ENCODE measurements around the gene ZNF830. TPM values are rescaled to one million over a fixed set of nuclear protein-coding genes. Genes with fewer than 3 reads are reported as not detected.

The ZNF830 gene, protein sequence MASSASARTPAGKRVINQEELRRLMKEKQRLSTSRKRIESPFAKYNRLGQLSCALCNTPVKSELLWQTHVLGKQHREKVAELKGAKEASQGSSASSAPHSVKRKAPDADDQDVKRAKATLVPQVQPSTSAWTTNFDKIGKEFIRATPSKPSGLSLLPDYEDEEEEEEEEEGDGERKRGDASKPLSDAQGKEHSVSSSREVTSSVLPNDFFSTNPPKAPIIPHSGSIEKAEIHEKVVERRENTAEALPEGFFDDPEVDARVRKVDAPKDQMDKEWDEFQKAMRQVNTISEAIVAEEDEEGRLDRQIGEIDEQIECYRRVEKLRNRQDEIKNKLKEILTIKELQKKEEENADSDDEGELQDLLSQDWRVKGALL
- total RNA-seq: 12.6 and 13.1 TPM in 2 replicates

DNA sequence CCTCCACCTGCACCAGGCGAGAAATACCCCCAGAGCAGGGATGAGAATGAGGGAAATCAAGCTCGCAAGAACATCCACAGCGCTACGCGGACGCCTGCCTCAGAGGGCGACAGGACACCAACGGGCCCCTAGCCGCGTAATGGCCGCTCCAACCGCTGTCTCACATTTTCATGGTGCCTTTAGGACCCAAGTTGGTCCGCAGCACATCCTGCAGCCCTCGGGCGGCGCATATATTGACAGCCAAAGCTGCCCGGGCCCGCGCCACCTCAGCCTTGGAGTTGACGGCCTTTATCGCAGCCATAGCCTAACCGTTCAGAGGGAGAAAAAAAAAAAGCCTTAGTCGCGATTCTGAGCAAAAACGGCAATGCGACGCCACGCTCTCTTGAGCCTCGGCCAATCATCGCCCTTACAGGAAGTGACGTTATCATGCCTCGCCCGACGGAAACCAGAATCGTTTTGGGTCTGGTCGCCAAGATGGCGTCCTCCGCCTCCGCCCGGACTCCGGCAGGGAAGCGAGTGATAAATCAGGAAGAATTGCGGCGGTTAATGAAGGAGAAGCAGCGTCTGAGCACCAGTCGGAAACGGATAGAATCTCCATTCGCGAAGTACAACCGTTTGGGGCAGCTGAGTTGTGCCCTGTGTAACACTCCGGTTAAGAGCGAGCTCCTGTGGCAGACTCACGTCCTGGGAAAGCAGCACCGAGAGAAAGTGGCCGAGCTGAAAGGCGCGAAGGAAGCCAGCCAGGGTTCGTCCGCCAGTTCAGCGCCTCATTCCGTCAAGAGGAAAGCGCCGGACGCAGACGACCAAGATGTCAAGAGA lies at the start of gene ZNF830, which contains the start of gene CCT6B:
TSS of gene ZNF830 (plus strand) at position 448 of the 819 bp plus-strand sequence. CDS start at position 475, 27 bp downstream.
TSS of gene CCT6B (minus strand) at position 368 of the 819 bp plus-strand sequence. CDS start at position 301, 67 bp downstream.

DNA sequence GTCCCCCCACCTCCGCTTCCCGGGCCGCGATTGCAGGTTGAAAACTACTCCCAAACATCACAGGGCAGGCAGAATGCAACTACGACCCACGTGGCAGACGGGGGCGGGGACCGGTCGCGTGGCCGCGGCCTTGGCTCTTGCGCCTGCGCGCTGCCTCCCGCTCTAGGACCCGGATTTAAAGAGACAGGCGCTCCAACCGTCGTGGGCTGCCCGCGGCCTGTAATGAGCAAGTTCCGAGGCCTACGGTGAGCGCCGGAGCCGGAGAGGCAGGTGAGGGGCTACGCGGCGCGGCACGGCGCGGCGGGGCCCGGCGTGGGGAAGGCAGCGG lies 19.0 kb downstream of the ZNF830 start, which contains the start of gene LIG3:
TSS of gene LIG3 (plus strand) at position 160 of the 328 bp plus-strand sequence. CDS start 2,494 bp downstream, outside the sequence.

Other genes starting within 250 kb of the ZNF830 start
- gene CCT6B, start 80 bp upstream of the ZNF830 start, total RNA-seq: 1.1 and 5.0 TPM in 2 replicates
- 32.4 and 50.4 TPM in 2 replicates for gene LIG3, start 19.0 kb downstream of the ZNF830 start, total RNA-seq
- 25.8 and 30.9 TPM in 2 replicates for gene RFFL, start 102.2 kb downstream of the ZNF830 start, total RNA-seq
- 7.2 and 13.6 TPM in 2 replicates for gene RAD51D, start 158.3 kb downstream of the ZNF830 start, total RNA-seq
- not detected in 2 replicates for gene FNDC8, start 160.1 kb downstream of the ZNF830 start, total RNA-seq
- gene NLE1, start 180.8 kb downstream of the ZNF830 start, total RNA-seq: 15.5 and 23.9 TPM in 2 replicates
- gene UNC45B, start 186.3 kb downstream of the ZNF830 start, total RNA-seq: not detected in 2 replicates
- gene SLC35G3, start 232.9 kb downstream of the ZNF830 start, total RNA-seq: not detected in 2 replicates

Data from placental pericyte (primary cell).